ENCODE data around the gene YLPM1. TPM values are rescaled to one million over a fixed set of nuclear protein-coding genes. Genes with fewer than 3 reads are reported as not detected.

The YLPM1 gene
- total and polyA plus RNA-seq, 2 donors (not counting 3 experiments of a cell fraction or from before 2014, with no cell fraction given): 14.9 to 85.7 TPM

DNA sequence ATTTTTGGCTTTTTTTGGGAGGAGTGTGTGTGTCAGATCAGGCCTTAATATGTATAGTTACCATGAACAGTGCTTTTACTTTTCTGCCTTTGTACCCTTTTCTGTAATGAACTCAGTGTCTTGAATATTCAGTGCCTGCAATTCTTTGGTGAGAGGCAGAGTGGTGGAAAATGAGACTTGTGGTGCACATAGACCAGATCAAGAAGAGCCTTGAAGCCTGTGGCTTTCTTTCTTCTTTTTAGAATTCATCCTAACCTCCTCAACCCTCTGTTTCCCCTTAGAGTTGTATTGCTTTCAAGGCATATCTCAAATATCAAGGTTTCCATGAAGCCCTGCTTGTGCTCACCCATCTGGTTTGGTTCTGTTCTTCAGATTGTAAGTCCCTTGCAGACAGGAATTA, 2.6 kb downstream of the YLPM1 start:
- CTCF ChIA-PET: no interaction called here
- intact Hi-C loops (cut with micrococcal nuclease): no loop called here
- no peak for TF ChIP-seq POLR2AphosphoS5 (IDR thresholded peaks at IDR 0.05; ENCODE audit: insufficient read depth, low read depth, low read length)
- TF ChIP-seq MYC (IDR thresholded peaks at IDR 0.05; ENCODE audit: low read depth, low read length): no peak
- no peak for TF ChIP-seq JUN (IDR thresholded peaks at IDR 0.05; ENCODE audit: borderline replicate concordance, insufficient read depth, insufficient read length, low read depth)
- TF ChIP-seq GATA2 (IDR thresholded peaks at IDR 0.05; ENCODE audit: insufficient read depth, insufficient read length, low read depth, low read length): no peak
- no peak for TF ChIP-seq POLR2A (IDR thresholded peaks at IDR 0.05; ENCODE audit: low read depth, low read length)
- no peak for TF ChIP-seq EZH2 (IDR thresholded peaks at IDR 0.05; ENCODE audit: borderline replicate concordance, low read depth, low read length, severe bottlenecking)
- no peak for TF ChIP-seq FOS (IDR thresholded peaks at IDR 0.05; ENCODE audit: borderline replicate concordance, insufficient read depth, low read length)
- TF ChIP-seq CTCF (IDR thresholded peaks at IDR 0.05; ENCODE audit: extremely low read depth in 1 of 2, insufficient read depth in 1 of 2, low read depth in 1 of 2, low read length in 2 of 2): no peak
- TF ChIP-seq, protein P1, sequence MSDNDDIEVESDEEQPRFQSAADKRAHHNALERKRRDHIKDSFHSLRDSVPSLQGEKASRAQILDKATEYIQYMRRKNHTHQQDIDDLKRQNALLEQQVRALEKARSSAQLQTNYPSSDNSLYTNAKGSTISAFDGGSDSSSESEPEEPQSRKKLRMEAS (IDR thresholded peaks at IDR 0.05; ENCODE audit: insufficient read depth, insufficient read length): no peak
- dilution Hi-C loops (cut with MboI; ENCODE audit: extremely low pct_ligation_motif_present, low sequenced_read_pairs): no loop called here
- H3K27me3 ChIP-seq (ENCODE audit: control insufficient read depth in 2 of 2, insufficient read depth in 2 of 2, low read length in 2 of 2): no peaks in the 10 kb centered on the region
- no peaks in the 10 kb centered on the region for H3K9me3 ChIP-seq (replicated peaks; ENCODE audit: control insufficient read depth, insufficient read depth, low read length)
- no peaks in the 10 kb centered on the region for H3K9me1 ChIP-seq (replicated peaks; ENCODE audit: control insufficient read depth, extremely low read depth, insufficient read depth, low read length)
- peaks cover 14% of the 10 kb centered on the region for H4K20me1 ChIP-seq (replicated peaks; ENCODE audit: control insufficient read depth, extremely low read depth, insufficient read depth, low read length)
- peaks cover 25% of the 10 kb centered on the region for H3K4me1 ChIP-seq (ENCODE audit: control insufficient read depth, extremely low read depth, insufficient read depth, low read length)
- H3K9ac ChIP-seq (replicated peaks; ENCODE audit: extremely low read depth, insufficient read depth, low read length): peak overlapping the region; percentile 91
- H3K4me3 ChIP-seq (replicated peaks in 1 of 3; ENCODE audit: insufficient read depth in 1 of 3, low read depth in 1 of 3, low read length in 3 of 3): peak overlapping the region; percentile 59 to 92 (median 90)
- DNase-seq (ENCODE audit: low read depth, low spot score) (peak; percentile 10), FAIRE-seq (no peak)
- no peak overlapping the region for H2AFZ ChIP-seq (ENCODE audit: low read depth, low read length)
- POLR2A ChIA-PET: interaction anchor here (0.6 kb wide), 1 partner anchor 170 kb away, joined by 4 read pairs; no protein-coding TSS in a partner anchor
- H3K79me2 ChIP-seq (ENCODE audit: control insufficient read depth, insufficient read depth, low read length): peaks cover 69% of the 10 kb centered on the region
- H3K27ac ChIP-seq (ENCODE audit: insufficient read depth, low read depth, low read length): no peak overlapping the region
- H3K4me2 ChIP-seq (ENCODE audit: insufficient read depth, low read length): peak overlapping the region; percentile 88
- BruUV-seq (replicated peaks): no TSS peak
- no peaks in the 10 kb centered on the region for H3K36me3 ChIP-seq (ENCODE audit: control insufficient read depth in 2 of 2, extremely low read depth in 1 of 2, insufficient read depth in 2 of 2, low read length in 2 of 2)
